ENCODE data around the gene FCN2.

Gene FCN2

DNA sequence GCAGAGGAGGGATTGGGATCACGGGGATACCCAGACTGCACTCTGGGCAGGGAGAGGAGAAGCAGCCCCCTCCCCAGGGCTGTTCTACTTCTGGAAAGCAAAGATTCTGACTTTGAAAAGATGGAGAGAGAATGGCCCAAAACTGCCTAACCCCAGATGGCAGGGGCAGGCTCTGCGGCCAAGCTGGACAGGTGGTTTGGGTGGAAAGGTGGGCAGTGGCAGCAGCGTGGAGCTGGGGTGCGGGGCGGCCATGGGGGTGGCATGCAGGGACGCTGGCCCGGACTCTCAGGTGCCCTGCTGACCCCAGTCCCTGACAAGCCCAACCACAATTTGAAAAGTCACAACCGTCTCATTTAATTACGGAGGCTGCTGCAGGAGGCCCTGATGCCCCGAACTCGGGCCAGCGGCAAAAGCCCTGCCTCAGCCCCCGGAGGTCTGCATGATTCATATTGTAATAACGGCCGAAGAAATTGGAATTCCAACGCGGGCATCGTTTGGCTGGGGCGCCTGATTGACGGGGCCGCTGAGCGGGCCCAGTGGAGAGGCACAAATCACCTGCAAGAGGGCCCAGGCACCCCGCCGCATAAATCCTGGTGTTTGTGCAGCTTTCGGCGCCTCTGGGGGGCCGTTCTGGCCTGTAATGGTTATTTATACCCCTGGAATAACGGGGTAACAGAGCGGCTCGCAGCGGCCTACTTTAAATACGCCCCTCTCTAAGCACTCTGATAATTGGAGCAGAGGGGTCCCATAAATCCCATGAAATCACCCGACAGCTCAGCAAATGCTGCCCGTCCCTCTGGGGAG is 41.8 kb upstream of the FCN2 start:
- no peak overlapping the region for H3K4me3 ChIP-seq (ENCODE audit: low read depth in 1 of 2, low read length in 2 of 2)
- no peaks in the 10 kb centered on the region for H3K27me3 ChIP-seq (ENCODE audit: control insufficient read depth in 1 of 2, insufficient read depth in 2 of 2, low read length in 2 of 2)
- no peak overlapping the region for H3K9ac ChIP-seq (ENCODE audit: low read length)
- H3K36me3 ChIP-seq (ENCODE audit: insufficient read depth, low read length): peaks cover 37% of the 10 kb centered on the region
- no peaks in the 10 kb centered on the region for H3K9me3 ChIP-seq (ENCODE audit: low read length)
- no peak overlapping the region for H3K27ac ChIP-seq (ENCODE audit: low read depth, low read length)
- no peaks in the 10 kb centered on the region for H3K4me1 ChIP-seq (ENCODE audit: insufficient read depth, low read length)

DNA sequence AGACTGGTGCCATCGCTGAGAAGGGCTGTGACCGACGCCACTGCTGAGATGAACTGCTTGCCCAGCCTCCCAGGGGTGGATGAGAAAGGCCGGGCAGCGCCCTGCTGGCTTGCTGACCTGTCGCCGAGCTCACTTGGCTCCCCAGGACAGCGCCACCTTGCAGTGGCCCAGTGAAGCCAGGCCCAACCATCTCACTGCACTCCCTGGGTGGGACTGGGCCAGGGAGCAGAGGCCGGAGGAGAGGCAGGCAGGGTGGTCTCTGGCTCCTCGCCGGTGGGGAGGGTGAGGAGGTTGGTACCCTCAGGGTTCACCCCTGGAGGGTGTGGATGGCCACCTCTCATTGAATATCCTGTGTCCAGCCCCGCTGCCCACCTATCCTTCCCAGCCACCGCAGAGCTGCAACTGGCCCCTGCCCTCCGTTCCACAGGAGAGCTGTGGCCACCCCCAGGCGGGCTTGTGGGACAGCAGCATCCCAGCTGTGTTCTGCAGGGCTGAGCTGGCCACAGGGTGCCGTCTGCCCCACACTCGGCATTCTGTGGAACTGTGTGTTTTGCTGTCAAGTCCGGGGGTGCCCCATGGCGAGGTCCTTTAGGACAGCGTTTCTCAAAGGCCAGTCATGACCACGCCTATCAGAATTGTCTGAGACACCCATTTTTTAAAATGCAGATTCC is 41.0 kb upstream of the FCN2 start:
- Histone ChIP-seq H3K27ac (ENCODE audit: low read depth, low read length) (no peak overlapping the region), H3K9ac (ENCODE audit: low read length) (no peak overlapping the region), H3K4me1 (ENCODE audit: insufficient read depth, low read length) (no peaks in the 10 kb centered on the region), H3K9me3 (ENCODE audit: low read length) (no peaks in the 10 kb centered on the region), H3K4me3 (ENCODE audit: low read depth in 1 of 2, low read length in 2 of 2) (no peak overlapping the region), H3K27me3 (ENCODE audit: control insufficient read depth in 1 of 2, insufficient read depth in 2 of 2, low read length in 2 of 2) (no peaks in the 10 kb centered on the region), H3K36me3 (ENCODE audit: insufficient read depth, low read length) (peaks cover 43% of the 10 kb centered on the region)

DNA sequence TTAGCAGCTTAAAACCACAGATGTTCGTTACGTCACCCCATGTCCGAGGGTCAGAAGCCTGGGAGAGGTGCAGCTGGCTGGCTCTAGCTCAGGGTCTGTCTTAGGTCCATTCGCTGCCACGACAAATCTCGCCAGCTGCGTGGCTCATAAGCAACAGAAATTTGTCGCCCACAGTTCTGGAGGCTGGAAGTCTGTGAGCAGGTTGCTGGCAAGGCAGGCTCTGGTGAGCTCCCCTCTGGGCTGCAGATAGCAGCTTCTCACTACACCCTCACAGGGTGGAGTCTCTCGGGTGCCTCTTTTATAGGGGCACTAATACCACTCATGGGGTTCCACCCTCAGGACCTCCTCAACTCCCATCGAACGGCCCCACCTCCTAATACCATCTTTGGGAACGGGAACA is 40.1 kb upstream of the FCN2 start:
- Histone ChIP-seq H3K36me3 (ENCODE audit: insufficient read depth, low read length) (peaks cover 41% of the 10 kb centered on the region), H3K9me3 (ENCODE audit: low read length) (no peaks in the 10 kb centered on the region), H3K27ac (ENCODE audit: low read depth, low read length) (no peak overlapping the region), H3K27me3 (ENCODE audit: control insufficient read depth in 1 of 2, insufficient read depth in 2 of 2, low read length in 2 of 2) (no peaks in the 10 kb centered on the region), H3K4me3 (ENCODE audit: low read depth in 1 of 2, low read length in 2 of 2) (no peak overlapping the region), H3K9ac (ENCODE audit: low read length) (no peak overlapping the region), H3K4me1 (ENCODE audit: insufficient read depth, low read length) (no peaks in the 10 kb centered on the region)

DNA sequence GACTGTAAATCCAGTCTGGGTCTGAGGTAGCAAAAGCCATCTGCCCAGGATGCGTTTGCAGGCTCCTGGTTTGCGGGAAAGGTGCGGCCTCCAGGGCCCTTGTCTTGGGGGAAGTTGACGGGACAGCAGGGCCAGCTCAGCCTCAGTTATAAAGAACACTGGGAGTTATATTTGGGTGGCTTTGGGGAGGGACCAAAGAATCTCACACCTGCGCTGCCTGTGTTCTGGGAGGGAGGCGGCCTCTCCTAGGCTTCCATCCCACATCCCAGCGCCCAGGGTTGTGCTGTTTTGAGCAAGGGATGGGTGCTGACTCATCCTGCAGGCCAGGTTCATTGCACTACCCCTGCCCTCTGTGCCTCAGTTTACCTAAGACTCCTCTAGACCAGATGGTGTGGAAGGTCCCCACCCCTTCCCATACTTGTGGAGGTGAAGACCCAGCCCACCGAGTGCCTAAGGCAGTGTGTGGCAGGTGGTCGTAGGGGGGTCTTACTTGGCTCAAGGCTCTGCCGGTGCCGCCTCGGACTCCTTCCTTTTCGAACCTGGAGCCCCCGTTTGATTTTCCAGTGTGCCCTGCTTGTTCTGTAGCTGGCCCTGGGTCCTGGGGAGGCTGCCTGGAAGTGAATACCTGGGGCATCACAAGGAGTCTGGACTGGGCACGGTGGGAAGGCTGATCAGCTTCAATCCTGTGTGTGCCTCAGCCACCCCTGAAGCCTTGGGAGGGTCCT is 39.3 kb upstream of the FCN2 start:
- no peaks in the 10 kb centered on the region for H3K27me3 ChIP-seq (ENCODE audit: control insufficient read depth in 1 of 2, insufficient read depth in 2 of 2, low read length in 2 of 2)
- H3K27ac ChIP-seq (ENCODE audit: low read depth, low read length): no peak overlapping the region
- no peak overlapping the region for H3K4me3 ChIP-seq (ENCODE audit: low read depth in 1 of 2, low read length in 2 of 2)
- no peaks in the 10 kb centered on the region for H3K9me3 ChIP-seq (ENCODE audit: low read length)
- H3K36me3 ChIP-seq (ENCODE audit: insufficient read depth, low read length): peaks cover 33% of the 10 kb centered on the region
- no peak overlapping the region for H3K9ac ChIP-seq (ENCODE audit: low read length)
- no peaks in the 10 kb centered on the region for H3K4me1 ChIP-seq (ENCODE audit: insufficient read depth, low read length)

DNA sequence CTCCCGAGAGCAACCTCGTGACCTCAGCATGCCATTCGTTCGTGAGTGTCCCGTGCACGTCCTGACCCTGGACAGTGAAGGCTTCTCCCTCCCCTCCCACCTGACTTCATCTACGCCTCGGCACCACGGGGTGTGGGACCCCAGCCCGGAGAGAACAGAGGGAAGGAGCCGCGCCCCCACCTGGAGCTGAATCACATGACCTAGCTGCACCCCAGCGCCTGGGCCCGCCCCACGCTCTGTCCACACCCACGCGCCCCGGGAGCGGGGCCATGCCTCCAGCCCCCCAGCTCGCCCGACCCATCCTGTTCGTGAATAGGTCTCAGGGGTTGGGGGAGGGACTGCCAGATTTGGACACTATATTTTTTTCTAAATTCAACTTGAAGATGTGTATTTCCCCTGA is 38.3 kb upstream of the FCN2 start:
- Histone ChIP-seq H3K36me3 (ENCODE audit: insufficient read depth, low read length) (peaks cover 26% of the 10 kb centered on the region), H3K9ac (ENCODE audit: low read length) (no peak overlapping the region), H3K27ac (ENCODE audit: low read depth, low read length) (no peak overlapping the region), H3K4me1 (ENCODE audit: insufficient read depth, low read length) (no peaks in the 10 kb centered on the region), H3K4me3 (ENCODE audit: low read depth in 1 of 2, low read length in 2 of 2) (no peak overlapping the region), H3K27me3 (ENCODE audit: control insufficient read depth in 1 of 2, insufficient read depth in 2 of 2, low read length in 2 of 2) (no peaks in the 10 kb centered on the region), H3K9me3 (ENCODE audit: low read length) (no peaks in the 10 kb centered on the region)

GRCh38 chr9:134843740-134844139 is 36.9 kb upstream of the FCN2 start:
- no peaks in the 10 kb centered on the region for H3K27me3 ChIP-seq (ENCODE audit: control insufficient read depth in 1 of 2, insufficient read depth in 2 of 2, low read length in 2 of 2)
- H3K9me3 ChIP-seq (ENCODE audit: low read length): no peaks in the 10 kb centered on the region
- no peak overlapping the region for H3K9ac ChIP-seq (ENCODE audit: low read length)
- H3K4me1 ChIP-seq (ENCODE audit: insufficient read depth, low read length): no peaks in the 10 kb centered on the region
- H3K27ac ChIP-seq (ENCODE audit: low read depth, low read length): no peak overlapping the region
- H3K4me3 ChIP-seq (ENCODE audit: low read depth in 1 of 2, low read length in 2 of 2): no peak overlapping the region
- peaks cover 17% of the 10 kb centered on the region for H3K36me3 ChIP-seq (ENCODE audit: insufficient read depth, low read length)

- peaks cover 17% of the 10 kb centered on the region for H3K36me3 ChIP-seq (ENCODE audit: insufficient read depth, low read length)
- no peak overlapping the region for H3K27ac ChIP-seq (ENCODE audit: low read depth, low read length)
- no peaks in the 10 kb centered on the region for H3K27me3 ChIP-seq (ENCODE audit: control insufficient read depth in 1 of 2, insufficient read depth in 2 of 2, low read length in 2 of 2)
- no peaks in the 10 kb centered on the region for H3K4me1 ChIP-seq (ENCODE audit: insufficient read depth, low read length)
- no peak overlapping the region for H3K9ac ChIP-seq (ENCODE audit: low read length)
- H3K9me3 ChIP-seq (ENCODE audit: low read length): no peaks in the 10 kb centered on the region
- no peak overlapping the region for H3K4me3 ChIP-seq (ENCODE audit: low read depth in 1 of 2, low read length in 2 of 2)
Measured at GRCh38 chr9:134844821-134845220, 35.8 kb upstream of the FCN2 start.

GRCh38 chr9:134846187-134846586 is 34.4 kb upstream of the FCN2 start:
- H3K9me3 ChIP-seq (ENCODE audit: low read length): no peaks in the 10 kb centered on the region
- peaks cover 17% of the 10 kb centered on the region for H3K36me3 ChIP-seq (ENCODE audit: insufficient read depth, low read length)
- no peaks in the 10 kb centered on the region for H3K4me1 ChIP-seq (ENCODE audit: insufficient read depth, low read length)
- no peak overlapping the region for H3K27ac ChIP-seq (ENCODE audit: low read depth, low read length)
- H3K4me3 ChIP-seq (ENCODE audit: low read depth in 1 of 2, low read length in 2 of 2): no peak overlapping the region
- no peaks in the 10 kb centered on the region for H3K27me3 ChIP-seq (ENCODE audit: control insufficient read depth in 1 of 2, insufficient read depth in 2 of 2, low read length in 2 of 2)
- no peak overlapping the region for H3K9ac ChIP-seq (ENCODE audit: low read length)

GRCh38 chr9:134846699-134847098 is 33.9 kb upstream of the FCN2 start:
- H3K36me3 ChIP-seq (ENCODE audit: insufficient read depth, low read length): peaks cover 17% of the 10 kb centered on the region
- no peaks in the 10 kb centered on the region for H3K4me1 ChIP-seq (ENCODE audit: insufficient read depth, low read length)
- no peak overlapping the region for H3K27ac ChIP-seq (ENCODE audit: low read depth, low read length)
- H3K27me3 ChIP-seq (ENCODE audit: control insufficient read depth in 1 of 2, insufficient read depth in 2 of 2, low read length in 2 of 2): no peaks in the 10 kb centered on the region
- H3K4me3 ChIP-seq (ENCODE audit: low read depth in 1 of 2, low read length in 2 of 2): no peak overlapping the region
- H3K9ac ChIP-seq (ENCODE audit: low read length): no peak overlapping the region
- H3K9me3 ChIP-seq (ENCODE audit: low read length): no peaks in the 10 kb centered on the region

GRCh38 chr9:134847138-134847537 is 33.5 kb upstream of the FCN2 start:
- no peaks in the 10 kb centered on the region for H3K27me3 ChIP-seq (ENCODE audit: control insufficient read depth in 1 of 2, insufficient read depth in 2 of 2, low read length in 2 of 2)
- no peak overlapping the region for H3K9ac ChIP-seq (ENCODE audit: low read length)
- no peak overlapping the region for H3K27ac ChIP-seq (ENCODE audit: low read depth, low read length)
- H3K4me3 ChIP-seq (ENCODE audit: low read depth in 1 of 2, low read length in 2 of 2): no peak overlapping the region
- no peaks in the 10 kb centered on the region for H3K4me1 ChIP-seq (ENCODE audit: insufficient read depth, low read length)
- no peaks in the 10 kb centered on the region for H3K9me3 ChIP-seq (ENCODE audit: low read length)
- H3K36me3 ChIP-seq (ENCODE audit: insufficient read depth, low read length): peaks cover 17% of the 10 kb centered on the region

- H3K4me1 ChIP-seq (ENCODE audit: insufficient read depth, low read length): no peaks in the 10 kb centered on the region
- H3K27ac ChIP-seq (ENCODE audit: low read depth, low read length): no peak overlapping the region
- H3K36me3 ChIP-seq (ENCODE audit: insufficient read depth, low read length): peaks cover 9% of the 10 kb centered on the region
- no peaks in the 10 kb centered on the region for H3K9me3 ChIP-seq (ENCODE audit: low read length)
- H3K4me3 ChIP-seq (ENCODE audit: low read depth in 1 of 2, low read length in 2 of 2): no peak overlapping the region
- no peak overlapping the region for H3K9ac ChIP-seq (ENCODE audit: low read length)
- no peaks in the 10 kb centered on the region for H3K27me3 ChIP-seq (ENCODE audit: control insufficient read depth in 1 of 2, insufficient read depth in 2 of 2, low read length in 2 of 2)
Measured at GRCh38 chr9:134847752-134848432, 32.7 kb upstream of the FCN2 start.

All from muscle layer of colon (tissue), 2 donors.